Neural progenitor cell (in vitro differentiated cells): ENCODE measurements around the gene TCERG1L. TPM values are rescaled to one million over a fixed set of nuclear protein-coding genes. Genes with fewer than 3 reads are reported as not detected.

Experiments used
- DNase-seq: peaks from one replicate; pipeline ENCODE4 v3.0.0-alpha.2; 2016; ENCODE audit warnings: low spot score
- H2AFZ ChIP-seq: fragments of 200-600 bp; sonication (generic); replicated peaks from 2 replicates; pipeline ENCODE4 v1.6.1; 2016; ENCODE audit warnings: antibody characterized with exemption
- H3F3A ChIP-seq: fragments of 200-600 bp; sonication (generic); 2 replicates; pipeline ENCODE4 v1.6.1; 2016; ENCODE audit warnings: antibody characterized with exemption, low read depth
- H3K27ac ChIP-seq: fragments of 200-600 bp; sonication (generic); 2 replicates; pipeline ENCODE4 v1.5.1; 2016; ENCODE audit warnings: mild to moderate bottlenecking
- H3K27me3 ChIP-seq: fragments of 200-600 bp; sonication (generic); 2 replicates; pipeline ENCODE4 v1.6.1; 2016; ENCODE audit warnings: mild to moderate bottlenecking, moderate library complexity
- H3K36me3 ChIP-seq: fragments of 200-600 bp; sonication (generic); 2 replicates; pipeline ENCODE4 v1.5.1; 2016
- H3K4me1 ChIP-seq: fragments of 200-600 bp; sonication (generic); 2 replicates; pipeline ENCODE4 v1.6.1; 2016; ENCODE audit warnings: mixed run types
- H3K4me2 ChIP-seq: fragments of 200-600 bp; sonication (generic); 2 replicates; pipeline ENCODE4 v1.6.1; 2016
- H3K4me3 ChIP-seq: fragments of 200-600 bp; sonication (generic); 2 replicates; pipeline ENCODE4 v1.5.1; 2016
- H3K79me2 ChIP-seq: fragments of 200-600 bp; sonication (generic); 2 replicates; pipeline ENCODE4 v1.6.1; 2016; ENCODE audit warnings: low read depth
- H3K9ac ChIP-seq: fragments of 200-600 bp; sonication (generic); 2 replicates; pipeline ENCODE4 v1.6.1; 2016
- H3K9me3 ChIP-seq: fragments of 200-600 bp; sonication (generic); 2 replicates; pipeline ENCODE4 v1.5.1; 2016; ENCODE audit warnings: low read depth
- H4K20me1 ChIP-seq: fragments of 200-600 bp; sonication (generic); 2 replicates; pipeline ENCODE4 v1.6.1; 2016; ENCODE audit warnings: low read depth
- H3K27ac Mint-ChIP-seq: 3 replicates; pipeline ENCODE4 v1.8.0; 2021; ENCODE audit warnings: mixed read lengths
- H3K27me3 Mint-ChIP-seq: 2 replicates; pipeline ENCODE4 v1.8.0; 2022; ENCODE audit warnings: low read depth, mild to moderate bottlenecking, inconsistent platforms, moderate library complexity, mixed read lengths; ENCODE audit not compliant: insufficient read depth
- H3K36me3 Mint-ChIP-seq: 3 replicates; pipeline ENCODE4 v1.8.0; 2021; ENCODE audit warnings: mixed read lengths
- H3K4me1 Mint-ChIP-seq: 3 replicates; pipeline ENCODE4 v1.8.0; 2021; ENCODE audit warnings: mixed read lengths
- H3K4me3 Mint-ChIP-seq: 3 replicates; pipeline ENCODE4 v1.8.0; 2021; ENCODE audit warnings: mild to moderate bottlenecking, moderate library complexity, mixed read lengths
- H3K9me3 Mint-ChIP-seq: 3 replicates; pipeline ENCODE4 v1.8.0; 2020; ENCODE audit warnings: mixed read lengths
- CTCF ChIP-seq: fragments of 200-600 bp; sonication (generic); IDR thresholded peaks from 2 replicates; pipeline ENCODE4 v1.5.1; 2017; ENCODE audit warnings: antibody characterized with exemption, mild to moderate bottlenecking
- EZH2 ChIP-seq: fragments of 200-600 bp; sonication (generic); IDR thresholded peaks from 2 replicates; pipeline ENCODE4 v1.6.1; 2017; ENCODE audit warnings: antibody characterized with exemption, mild to moderate bottlenecking, moderate library complexity
- EZH2phosphoT487 ChIP-seq: fragments of 200-600 bp; sonication (generic); IDR thresholded peaks from 2 replicates; pipeline ENCODE4 v1.6.1; 2017; ENCODE audit warnings: antibody characterized with exemption
- total RNA-seq: library from RNA; depleted of rRNA; stranded (reverse); fragments of >200 nt; gene quantifications from 2 replicates; pipeline ENCODE4 v1.2.3, GENCODE V29; 2015; ENCODE audit warnings: low replicate concordance

Gene TCERG1L
- total RNA-seq, 1 donor from 2014 or later, result 1.8 TPM

- Mint-ChIP-seq H3K27ac (no peak overlapping the region), H3K4me3 (no peak overlapping the region), H3K9me3 (peaks cover 3% of the 10 kb centered on the region), H3K27me3 (peaks cover 6% of the 10 kb centered on the region), H3K36me3 (no peaks in the 10 kb centered on the region), H3K4me1 (peaks cover 23% of the 10 kb centered on the region)
- Histone ChIP-seq H3K4me3 (no peak overlapping the region), H3K79me2 (no peaks in the 10 kb centered on the region), H3K4me2 (no peak overlapping the region), H3K9me3 (no peaks in the 10 kb centered on the region), H3K4me1 (peaks cover 10% of the 10 kb centered on the region), H4K20me1 (no peaks in the 10 kb centered on the region), H3K9ac (no peak overlapping the region), H3F3A (no peaks in the 10 kb centered on the region), H3K27me3 (no peaks in the 10 kb centered on the region), H2AFZ (no peak overlapping the region), H3K27ac (no peak overlapping the region), H3K36me3 (no peaks in the 10 kb centered on the region)
- no peak for TF ChIP-seq EZH2
- TF ChIP-seq CTCF, result no peak
- no peak for TF ChIP-seq EZH2phosphoT487
- DNase-seq, result no peak
Observed at GRCh38 chr10:131161087-131161486, 150.4 kb downstream of the TCERG1L start.

- TF ChIP-seq CTCF, result no peak
- no peak for TF ChIP-seq EZH2phosphoT487
- no peak for TF ChIP-seq EZH2
- H3K27ac ChIP-seq, result no peak overlapping the region
- H3K36me3 ChIP-seq, result no peaks in the 10 kb centered on the region
- no peaks in the 10 kb centered on the region for H3K27me3 ChIP-seq
- no peak overlapping the region for H2AFZ ChIP-seq
- no peak overlapping the region for H3K4me2 ChIP-seq
- DNase-seq, result no peak
- H3K4me1 ChIP-seq, result peaks cover 17% of the 10 kb centered on the region
- H3K9ac ChIP-seq, result no peak overlapping the region
- Mint-ChIP-seq H3K4me1 (peaks cover 30% of the 10 kb centered on the region), H3K36me3 (no peaks in the 10 kb centered on the region), H3K27me3 (peaks cover 9% of the 10 kb centered on the region), H3K4me3 (no peak overlapping the region), H3K9me3 (peaks cover 3% of the 10 kb centered on the region), H3K27ac (no peak overlapping the region)
- H3K79me2 ChIP-seq, result no peaks in the 10 kb centered on the region
- H3K9me3 ChIP-seq, result no peaks in the 10 kb centered on the region
- no peaks in the 10 kb centered on the region for H4K20me1 ChIP-seq
- no peak overlapping the region for H3K4me3 ChIP-seq
- no peaks in the 10 kb centered on the region for H3F3A ChIP-seq
Observed at GRCh38 chr10:131160219-131160875, 151.2 kb downstream of the TCERG1L start.

- H3K9ac ChIP-seq, result no peak overlapping the region
- H3K27me3 ChIP-seq, result no peaks in the 10 kb centered on the region
- H3K9me3 ChIP-seq, result no peaks in the 10 kb centered on the region
- Mint-ChIP-seq H3K4me3 (no peak overlapping the region), H3K9me3 (peaks cover 3% of the 10 kb centered on the region), H3K4me1 (peaks cover 27% of the 10 kb centered on the region), H3K36me3 (no peaks in the 10 kb centered on the region), H3K27ac (no peak overlapping the region), H3K27me3 (peaks cover 9% of the 10 kb centered on the region)
- no peak overlapping the region for H3K27ac ChIP-seq
- TF ChIP-seq EZH2, result no peak
- TF ChIP-seq CTCF, result no peak
- no peak for TF ChIP-seq EZH2phosphoT487
- no peaks in the 10 kb centered on the region for H4K20me1 ChIP-seq
- H2AFZ ChIP-seq, result no peak overlapping the region
- H3K4me2 ChIP-seq, result no peak overlapping the region
- H3K36me3 ChIP-seq, result no peaks in the 10 kb centered on the region
- no peaks in the 10 kb centered on the region for H3K79me2 ChIP-seq
- H3K4me1 ChIP-seq, result peaks cover 19% of the 10 kb centered on the region
- no peaks in the 10 kb centered on the region for H3F3A ChIP-seq
- DNase-seq, result no peak
- no peak overlapping the region for H3K4me3 ChIP-seq
Observed at GRCh38 chr10:131159771-131160170, 151.8 kb downstream of the TCERG1L start.
